SK-N-SH treated with all-trans-retinoic acid at 6 μM for 48 hours (cell line): ENCODE measurements around the gene ARID3A.

Experiments
- ATAC-seq: fragments of 200-7000 bp; cut with Tn5 transposase; 3 replicates; pipeline ENCODE4 v1.9.1; 2020; ENCODE audit warnings: mild to moderate bottlenecking, moderate library complexity
- ARNTL ChIP-seq: fragments of 450-650 bp; formaldehyde crosslinking; IDR thresholded peaks from 2 replicates; pipeline ENCODE4 v1.5.0; 2020; ENCODE audit warnings: low read depth, mild to moderate bottlenecking, moderate library complexity, borderline replicate concordance
- BACH2 ChIP-seq: fragments of 250-450 bp; sonication (Bioruptor Pico); IDR thresholded peaks from 2 replicates; pipeline ENCODE4 v1.9.0; 2021; ENCODE audit warnings: mild to moderate bottlenecking, borderline replicate concordance
- CREB5 ChIP-seq: fragments of 250-450 bp; sonication (Bioruptor Pico); IDR thresholded peaks from 2 replicates; pipeline ENCODE4 v1.5.1; 2020; ENCODE audit warnings: low read depth, mild to moderate bottlenecking, moderate library complexity
- CSDC2 ChIP-seq: fragments of 250-450 bp; sonication (Bioruptor Pico); IDR thresholded peaks from 2 replicates; pipeline ENCODE4 v1.5.0; 2020; ENCODE audit warnings: mild to moderate bottlenecking, moderate library complexity
- ESRRG ChIP-seq: fragments of 250-450 bp; sonication (Bioruptor Pico); IDR thresholded peaks from 2 replicates; pipeline ENCODE4 v1.6.1; 2021; ENCODE audit warnings: mild to moderate bottlenecking
- GLIS3 ChIP-seq: fragments of 250-450 bp; sonication (Bioruptor Pico); IDR thresholded peaks from 2 replicates; pipeline ENCODE4 v1.5.0; 2020; ENCODE audit warnings: mild to moderate bottlenecking, moderate library complexity
- ISL1 ChIP-seq: fragments of 250-450 bp; sonication (Bioruptor Pico); IDR thresholded peaks from 2 replicates; pipeline ENCODE4 v2.1.2; 2022; ENCODE audit warnings: mild to moderate bottlenecking, moderate library complexity
- OSR1 ChIP-seq: fragments of 250-450 bp; sonication (Bioruptor Pico); IDR thresholded peaks from 2 replicates; pipeline ENCODE4 v1.8.0; 2022; ENCODE audit warnings: moderate library complexity, mild to moderate bottlenecking, inconsistent platforms
- PATZ1 ChIP-seq: fragments of 250-450 bp; sonication (Bioruptor Pico); IDR thresholded peaks from 2 replicates; pipeline ENCODE4 v1.8.0; 2020; ENCODE audit warnings: mild to moderate bottlenecking, moderate library complexity, borderline replicate concordance
- PPARA ChIP-seq: fragments of 250-450 bp; sonication (Bioruptor Pico); IDR thresholded peaks from 2 replicates; pipeline ENCODE4 v1.5.0; 2020; ENCODE audit warnings: mild to moderate bottlenecking, borderline replicate concordance
- RARB ChIP-seq: fragments of 250-450 bp; sonication (Bioruptor Pico); IDR thresholded peaks from 2 replicates; pipeline ENCODE4 v1.8.0; 2021; ENCODE audit warnings: mild to moderate bottlenecking, moderate library complexity
- SNAI2 ChIP-seq: fragments of 250-450 bp; sonication (Bioruptor Pico); IDR thresholded peaks from 2 replicates; pipeline ENCODE4 v1.5.0; 2020; ENCODE audit warnings: mild to moderate bottlenecking, moderate library complexity
- TCF4 ChIP-seq: fragments of 250-450 bp; sonication (Bioruptor Pico); IDR thresholded peaks from 2 replicates; pipeline ENCODE4 v1.8.0; 2021; ENCODE audit warnings: mild to moderate bottlenecking, moderate library complexity, borderline replicate concordance
- TOX ChIP-seq: fragments of 250-450 bp; sonication (Bioruptor Pico); IDR thresholded peaks from 2 replicates; pipeline ENCODE4 v1.8.0; 2021; ENCODE audit warnings: mild to moderate bottlenecking, moderate library complexity, borderline replicate concordance
- ZFP3 ChIP-seq: fragments of 250-450 bp; sonication (Bioruptor Pico); IDR thresholded peaks from 2 replicates; pipeline ENCODE4 v1.5.0; 2020; ENCODE audit warnings: mild to moderate bottlenecking, moderate library complexity
- ZFP30 ChIP-seq: fragments of 450-650 bp; formaldehyde crosslinking; IDR thresholded peaks from 2 replicates; pipeline ENCODE4 v1.5.0; 2022; ENCODE audit warnings: mild to moderate bottlenecking, moderate library complexity
- ZNF565 ChIP-seq: fragments of 450-650 bp; formaldehyde crosslinking; conservative IDR thresholded peaks from 2 replicates; pipeline ENCODE4 v1.5.0; 2020; ENCODE audit warnings: low read depth, mild to moderate bottlenecking, moderate library complexity
- ZNF70 ChIP-seq: fragments of 450-650 bp; formaldehyde crosslinking; IDR thresholded peaks from 2 replicates; pipeline ENCODE4 v1.5.0; 2020; ENCODE audit warnings: mild to moderate bottlenecking, moderate library complexity
- ZNF8 ChIP-seq: fragments of 450-650 bp; formaldehyde crosslinking; IDR thresholded peaks from 2 replicates; pipeline ENCODE4 v1.5.0; 2020; ENCODE audit warnings: mild to moderate bottlenecking, moderate library complexity
- TF ChIP-seq, protein P1 (sequence below): fragments of 250-450 bp; sonication (Bioruptor Pico); IDR thresholded peaks from 2 replicates; pipeline ENCODE4 v1.5.0; 2020; ENCODE audit warnings: mild to moderate bottlenecking, moderate library complexity
- TF ChIP-seq, protein P2 (sequence below): fragments of 250-450 bp; sonication (Bioruptor Pico); IDR thresholded peaks from 2 replicates; pipeline ENCODE4 v1.8.0; 2021; ENCODE audit warnings: low read depth, mild to moderate bottlenecking, moderate library complexity, borderline replicate concordance

ARID3A gene

DNA sequence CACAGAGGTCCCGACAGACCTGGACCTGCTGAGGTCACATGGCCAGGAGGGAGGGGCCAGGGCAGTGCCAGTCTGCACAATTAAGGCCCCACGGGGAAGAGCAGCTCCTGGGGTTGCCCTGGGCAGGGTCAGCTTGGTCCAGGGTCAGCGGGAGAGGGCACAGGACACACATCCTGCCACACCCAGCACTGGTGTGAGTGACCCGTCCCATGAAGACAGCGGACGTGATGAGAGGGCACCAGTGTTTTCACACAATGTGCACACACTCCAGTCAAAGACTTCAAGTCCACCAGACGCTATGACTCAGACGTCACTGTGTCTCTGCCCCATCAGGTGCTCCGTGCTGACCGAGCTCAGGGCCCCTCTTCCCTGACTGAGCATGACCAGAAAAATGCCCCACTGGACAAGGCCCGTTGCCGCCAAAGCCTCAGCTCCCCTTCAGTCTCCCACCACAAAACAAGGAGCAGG is 90.8 kb downstream of the ARID3A start:
- ATAC-seq: no peak
- no peak for TF ChIP-seq SNAI2 (CRISPR knock-in tag)
- TF ChIP-seq, protein P1, sequence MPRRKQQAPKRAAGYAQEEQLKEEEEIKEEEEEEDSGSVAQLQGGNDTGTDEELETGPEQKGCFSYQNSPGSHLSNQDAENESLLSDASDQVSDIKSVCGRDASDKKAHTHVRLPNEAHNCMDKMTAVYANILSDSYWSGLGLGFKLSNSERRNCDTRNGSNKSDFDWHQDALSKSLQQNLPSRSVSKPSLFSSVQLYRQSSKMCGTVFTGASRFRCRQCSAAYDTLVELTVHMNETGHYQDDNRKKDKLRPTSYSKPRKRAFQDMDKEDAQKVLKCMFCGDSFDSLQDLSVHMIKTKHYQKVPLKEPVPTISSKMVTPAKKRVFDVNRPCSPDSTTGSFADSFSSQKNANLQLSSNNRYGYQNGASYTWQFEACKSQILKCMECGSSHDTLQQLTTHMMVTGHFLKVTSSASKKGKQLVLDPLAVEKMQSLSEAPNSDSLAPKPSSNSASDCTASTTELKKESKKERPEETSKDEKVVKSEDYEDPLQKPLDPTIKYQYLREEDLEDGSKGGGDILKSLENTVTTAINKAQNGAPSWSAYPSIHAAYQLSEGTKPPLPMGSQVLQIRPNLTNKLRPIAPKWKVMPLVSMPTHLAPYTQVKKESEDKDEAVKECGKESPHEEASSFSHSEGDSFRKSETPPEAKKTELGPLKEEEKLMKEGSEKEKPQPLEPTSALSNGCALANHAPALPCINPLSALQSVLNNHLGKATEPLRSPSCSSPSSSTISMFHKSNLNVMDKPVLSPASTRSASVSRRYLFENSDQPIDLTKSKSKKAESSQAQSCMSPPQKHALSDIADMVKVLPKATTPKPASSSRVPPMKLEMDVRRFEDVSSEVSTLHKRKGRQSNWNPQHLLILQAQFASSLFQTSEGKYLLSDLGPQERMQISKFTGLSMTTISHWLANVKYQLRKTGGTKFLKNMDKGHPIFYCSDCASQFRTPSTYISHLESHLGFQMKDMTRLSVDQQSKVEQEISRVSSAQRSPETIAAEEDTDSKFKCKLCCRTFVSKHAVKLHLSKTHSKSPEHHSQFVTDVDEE (CRISPR knock-in tag): no peak
- no peak for TF ChIP-seq ZNF8 (CRISPR knock-in tag)
- no peak for TF ChIP-seq GLIS3 (CRISPR knock-in tag)
- TF ChIP-seq ISL1 (CRISPR knock-in tag): no peak
- TF ChIP-seq, protein P2, sequence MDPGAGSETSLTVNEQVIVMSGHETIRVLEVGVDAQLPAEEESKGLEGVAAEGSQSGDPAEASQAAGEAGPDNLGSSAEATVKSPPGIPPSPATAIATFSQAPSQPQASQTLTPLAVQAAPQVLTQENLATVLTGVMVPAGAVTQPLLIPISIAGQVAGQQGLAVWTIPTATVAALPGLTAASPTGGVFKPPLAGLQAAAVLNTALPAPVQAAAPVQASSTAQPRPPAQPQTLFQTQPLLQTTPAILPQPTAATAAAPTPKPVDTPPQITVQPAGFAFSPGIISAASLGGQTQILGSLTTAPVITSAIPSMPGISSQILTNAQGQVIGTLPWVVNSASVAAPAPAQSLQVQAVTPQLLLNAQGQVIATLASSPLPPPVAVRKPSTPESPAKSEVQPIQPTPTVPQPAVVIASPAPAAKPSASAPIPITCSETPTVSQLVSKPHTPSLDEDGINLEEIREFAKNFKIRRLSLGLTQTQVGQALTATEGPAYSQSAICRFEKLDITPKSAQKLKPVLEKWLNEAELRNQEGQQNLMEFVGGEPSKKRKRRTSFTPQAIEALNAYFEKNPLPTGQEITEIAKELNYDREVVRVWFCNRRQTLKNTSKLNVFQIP (CRISPR knock-in tag): no peak
- TF ChIP-seq CREB5 (CRISPR knock-in tag): no peak
- no peak for TF ChIP-seq ZNF70 (CRISPR knock-in tag)
- TF ChIP-seq ZFP30 (CRISPR knock-in tag): no peak
- TF ChIP-seq PATZ1: no peak
- no peak for TF ChIP-seq TCF4 (CRISPR knock-in tag)
- TF ChIP-seq TOX (CRISPR knock-in tag): no peak
- TF ChIP-seq ESRRG (CRISPR knock-in tag): no peak

GRCh38 chr19:1017115-1017905 is 91.5 kb downstream of the ARID3A start:
- TF ChIP-seq RARB (CRISPR knock-in tag) (no peak), PPARA (CRISPR knock-in tag) (no peak), PATZ1 (no peak), ZFP30 (CRISPR knock-in tag) (no peak)
- TF ChIP-seq, protein P1 (CRISPR knock-in tag): no peak
- TF ChIP-seq, all 23 proteins: peak for 0
- ATAC-seq: no peak

- no peak for ATAC-seq
- TF ChIP-seq BACH2 (CRISPR knock-in tag): no peak
- TF ChIP-seq ZFP30 (CRISPR knock-in tag): no peak
- TF ChIP-seq OSR1: no peak
- TF ChIP-seq SNAI2 (CRISPR knock-in tag): no peak
- TF ChIP-seq CSDC2 (CRISPR knock-in tag): no peak
- TF ChIP-seq ZNF565 (CRISPR knock-in tag): no peak
- no peak for TF ChIP-seq GLIS3 (CRISPR knock-in tag)
- TF ChIP-seq ZFP3 (CRISPR knock-in tag): no peak
- TF ChIP-seq, protein P2 (CRISPR knock-in tag): no peak
- TF ChIP-seq TCF4 (CRISPR knock-in tag): no peak
- no peak for TF ChIP-seq ZNF8 (CRISPR knock-in tag)
- TF ChIP-seq TOX (CRISPR knock-in tag): no peak
- TF ChIP-seq ARNTL: no peak
- no peak for TF ChIP-seq ISL1 (CRISPR knock-in tag)
- no peak for TF ChIP-seq ZNF70 (CRISPR knock-in tag)
Observed at GRCh38 chr19:1017906-1018305, 92.1 kb downstream of the ARID3A start.
